GM12892 (cell line): ENCODE results near the gene FAR2.
A peak's percentile ranks its signal among the peaks of the same experiment; 100 is the strongest.

Experiments used
- POLR2A ChIP-seq: IDR thresholded peaks from 2 replicates; pipeline ENCODE4 v1.6.1; 2011; ENCODE audit warnings: low read depth, low read length, control low read depth
- POLR2AphosphoS5 ChIP-seq: IDR thresholded peaks from 2 replicates; pipeline ENCODE4 v1.6.1; 2011; ENCODE audit warnings: low read depth, low read length, control low read depth

DNA sequence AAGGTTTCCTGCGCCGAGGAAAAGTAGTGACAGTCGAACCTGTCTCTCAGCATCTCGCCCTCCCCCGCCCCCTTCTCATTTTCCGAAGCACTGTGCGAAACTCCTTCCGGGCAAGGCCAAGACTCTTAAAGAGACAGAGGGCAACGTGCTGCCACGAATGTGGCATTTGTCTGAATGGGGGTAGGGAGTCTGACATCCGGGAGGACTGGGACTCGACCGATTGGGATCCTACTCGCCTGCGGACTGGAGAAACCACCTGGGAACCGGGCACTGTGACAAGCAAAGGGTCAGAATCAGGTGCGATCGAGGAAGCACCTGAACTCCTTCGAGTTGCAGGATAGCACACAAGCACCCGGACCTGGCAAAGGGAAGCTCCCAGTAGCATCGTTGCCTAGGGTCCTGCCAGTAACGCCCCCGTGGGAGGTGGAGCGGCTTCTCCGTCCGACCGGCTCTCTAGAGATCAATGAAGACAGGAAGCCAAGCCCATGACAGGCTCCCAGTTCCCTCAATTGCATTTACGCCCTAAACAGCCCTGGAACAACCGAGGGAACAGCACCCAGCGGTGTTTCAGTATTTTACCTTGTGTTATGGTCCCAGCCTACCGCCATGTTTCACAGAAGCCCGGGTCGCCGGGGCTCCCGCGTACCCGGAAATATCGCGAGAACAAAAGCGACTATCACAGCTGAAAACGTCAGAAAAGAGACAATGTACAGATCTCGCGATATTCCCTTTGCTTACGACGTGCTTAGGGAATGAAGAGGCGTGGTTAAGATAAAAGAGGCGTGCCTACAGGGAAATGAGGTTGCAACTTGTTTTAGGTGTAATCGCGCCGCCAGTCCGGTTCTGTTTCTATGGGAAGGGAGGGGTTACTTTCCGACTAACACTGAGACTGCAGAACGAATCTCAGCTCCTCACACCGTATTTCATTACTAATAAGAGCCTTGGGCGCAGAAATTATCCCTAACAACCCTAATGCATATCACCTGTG lies 231.8 kb downstream of the FAR2 start, which contains the start of gene ERGIC2:
- TF ChIP-seq POLR2A (peak; percentile 56), POLR2AphosphoS5 (peak; percentile 83)
